ENCODE measurements around the gene KIF3B. TPM values are rescaled to one million over a fixed set of nuclear protein-coding genes. Genes with fewer than 3 reads are reported as not detected.
A peak's percentile ranks its signal among the peaks of the same experiment; 100 is the strongest.

KIF3B gene
- total and polyA plus RNA-seq, 2 of the 13 experiments (the other 11 are each of a cell fraction or from before 2014, with no cell fraction given) = 23.6 to 28.8 TPM

- POLR2A ChIA-PET = interaction anchor here (1.8 kb wide), 1 partner anchor 12 kb away, joined by 6 read pairs; no protein-coding TSS in a partner anchor
- intact Hi-C loops (cut with micrococcal nuclease; ENCODE audit: unreplicated experiment) (no loop called here), in situ Hi-C loops (cut with HindIII; ENCODE audit: extremely low pct_ligation_motif_present, low pct_unique_long_range_greater_than_20kb) (no loop called here)
- CTCF ChIA-PET (ENCODE audit: low intra/inter-chr PET ratio, low total read pairs) = no interaction called here
- Histone ChIP-seq H3K27me3 (ENCODE audit: control insufficient read depth in 1 of 2, insufficient read depth in 2 of 2, low read length in 2 of 2) (no peaks in the 10 kb centered on the region), H4K20me1 (ENCODE audit: insufficient read depth, low read length) (no peaks in the 10 kb centered on the region), H3K27ac (ENCODE audit: extremely low read length, insufficient read depth, low read length) (no peak overlapping the region), H3K9ac (ENCODE audit: insufficient read depth, low read depth, low read length) (no peak overlapping the region), H3K36me3 (replicated peaks in 1 of 2; ENCODE audit: control insufficient read depth in 1 of 2, insufficient read depth in 2 of 2, low read length in 2 of 2) (peaks cover 11 to 29% of the 10 kb centered on the region in 2 experiments), H3K4me1 (ENCODE audit: insufficient read depth, low read length) (peaks cover 30% of the 10 kb centered on the region), H2AFZ (ENCODE audit: low read length) (no peak overlapping the region), H3K4me2 (ENCODE audit: low read depth, low read length) (no peak overlapping the region), H3K9me3 (ENCODE audit: low read length) (no peaks in the 10 kb centered on the region), H3K4me3 (replicated peaks in 1 of 3; ENCODE audit: insufficient read depth in 1 of 3, low read depth in 2 of 3, low read length in 3 of 3) (no peak overlapping the region), H3K79me2 (ENCODE audit: insufficient read depth, low read length) (no peaks in the 10 kb centered on the region)
- ATAC-seq (no peak), DNase-seq (ENCODE audit: low spot score) (no peak), FAIRE-seq (no peak)
- WGBS (ENCODE audit: low lambda C conversion rate) = 93% methylated on average over 6 of the region's 6 CpGs
- BruUV-seq (replicated peaks) = no TSS peak
- TF ChIP-seq ZFP36 (IDR thresholded peaks at IDR 0.05; ENCODE audit: borderline replicate concordance, low read depth, low read length, partially characterized antibody) (no peak), ZNF558 (CRISPR knock-in tag; IDR thresholded peaks at IDR 0.05; ENCODE audit: borderline replicate concordance) (no peak), LCORL (IDR thresholded peaks at IDR 0.05) (no peak), LCORL (CRISPR knock-in tag; IDR thresholded peaks at IDR 0.05) (peak; percentile 46; the same call in 1 of the 2 replicates), FOXO4 (CRISPR knock-in tag; conservative IDR thresholded peaks at IDR 0.05) (0 out of 2 replicates have a peak, but pooled peaks have one; percentile 34), CEBPZ (IDR thresholded peaks at IDR 0.05; ENCODE audit: low read length) (no peak), NFYC (CRISPR knock-in tag; IDR thresholded peaks at IDR 0.05) (no peak), ZNF577 (CRISPR knock-in tag; IDR thresholded peaks at IDR 0.05; ENCODE audit: borderline replicate concordance, low read depth) (no peak), ZKSCAN8 (CRISPR knock-in tag; IDR thresholded peaks at IDR 0.05; ENCODE audit: borderline replicate concordance) (no peak), SIX1 (CRISPR knock-in tag; IDR thresholded peaks at IDR 0.05; ENCODE audit: borderline replicate concordance) (no peak), ZBTB10 (CRISPR knock-in tag; IDR thresholded peaks at IDR 0.05; ENCODE audit: borderline replicate concordance) (no peak), CREM (IDR thresholded peaks at IDR 0.05) (no peak), CREM (CRISPR knock-in tag; IDR thresholded peaks at IDR 0.05) (no peak)
- TF ChIP-seq, protein P1, sequence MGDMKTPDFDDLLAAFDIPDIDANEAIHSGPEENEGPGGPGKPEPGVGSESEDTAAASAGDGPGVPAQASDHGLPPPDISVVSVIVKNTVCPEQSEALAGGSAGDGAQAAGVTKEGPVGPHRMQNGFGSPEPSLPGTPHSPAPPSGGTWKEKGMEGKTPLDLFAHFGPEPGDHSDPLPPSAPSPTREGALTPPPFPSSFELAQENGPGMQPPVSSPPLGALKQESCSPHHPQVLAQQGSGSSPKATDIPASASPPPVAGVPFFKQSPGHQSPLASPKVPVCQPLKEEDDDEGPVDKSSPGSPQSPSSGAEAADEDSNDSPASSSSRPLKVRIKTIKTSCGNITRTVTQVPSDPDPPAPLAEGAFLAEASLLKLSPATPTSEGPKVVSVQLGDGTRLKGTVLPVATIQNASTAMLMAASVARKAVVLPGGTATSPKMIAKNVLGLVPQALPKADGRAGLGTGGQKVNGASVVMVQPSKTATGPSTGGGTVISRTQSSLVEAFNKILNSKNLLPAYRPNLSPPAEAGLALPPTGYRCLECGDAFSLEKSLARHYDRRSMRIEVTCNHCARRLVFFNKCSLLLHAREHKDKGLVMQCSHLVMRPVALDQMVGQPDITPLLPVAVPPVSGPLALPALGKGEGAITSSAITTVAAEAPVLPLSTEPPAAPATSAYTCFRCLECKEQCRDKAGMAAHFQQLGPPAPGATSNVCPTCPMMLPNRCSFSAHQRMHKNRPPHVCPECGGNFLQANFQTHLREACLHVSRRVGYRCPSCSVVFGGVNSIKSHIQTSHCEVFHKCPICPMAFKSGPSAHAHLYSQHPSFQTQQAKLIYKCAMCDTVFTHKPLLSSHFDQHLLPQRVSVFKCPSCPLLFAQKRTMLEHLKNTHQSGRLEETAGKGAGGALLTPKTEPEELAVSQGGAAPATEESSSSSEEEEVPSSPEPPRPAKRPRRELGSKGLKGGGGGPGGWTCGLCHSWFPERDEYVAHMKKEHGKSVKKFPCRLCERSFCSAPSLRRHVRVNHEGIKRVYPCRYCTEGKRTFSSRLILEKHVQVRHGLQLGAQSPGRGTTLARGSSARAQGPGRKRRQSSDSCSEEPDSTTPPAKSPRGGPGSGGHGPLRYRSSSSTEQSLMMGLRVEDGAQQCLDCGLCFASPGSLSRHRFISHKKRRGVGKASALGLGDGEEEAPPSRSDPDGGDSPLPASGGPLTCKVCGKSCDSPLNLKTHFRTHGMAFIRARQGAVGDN (CRISPR knock-in tag; IDR thresholded peaks at IDR 0.05) = no peak
Observed at GRCh38 chr20:32237419-32237818, 40.0 kb upstream of the KIF3B start.
